GM23338 (cell line): ENCODE results near the gene MMP19. TPM values are rescaled to one million over a fixed set of nuclear protein-coding genes. Genes with fewer than 3 reads are reported as not detected.

ENCODE experiments used
- ATAC-seq: fragments of 200-7000 bp; cut with Tn5 transposase; 3 replicates; pipeline ENCODE4 v1.9.1; 2020
- DNase-seq: peaks from one replicate; pipeline ENCODE4 v3.0.0-alpha.2; 2015; ENCODE audit warnings: low spot score
- H2AFZ ChIP-seq: fragments of 200-600 bp; sonication (generic); 2 replicates; pipeline ENCODE4 v1.8.0; 2016; ENCODE audit warnings: antibody characterized with exemption, mild to moderate bottlenecking, moderate library complexity
- H3F3A ChIP-seq: fragments of 200-600 bp; sonication (generic); replicated peaks from 2 replicates; pipeline ENCODE4 v1.8.0; 2017; ENCODE audit warnings: antibody characterized with exemption, mixed run types, low read depth
- H3K27ac ChIP-seq: fragments of 200-600 bp; sonication (generic); 2 replicates; pipeline ENCODE4 v1.6.1; 2016; ENCODE audit warnings: low read depth
- H3K27me3 ChIP-seq: fragments of 200-600 bp; sonication (generic); 2 replicates; pipeline ENCODE4 v1.8.0; 2016; ENCODE audit warnings: mild to moderate bottlenecking, mixed run types, moderate library complexity; ENCODE audit not compliant: insufficient read depth
- H3K36me3 ChIP-seq: fragments of 200-600 bp; sonication (generic); 2 replicates; pipeline ENCODE4 v1.8.0; 2016; ENCODE audit warnings: mild to moderate bottlenecking; ENCODE audit not compliant: insufficient read depth
- H3K4me1 ChIP-seq: fragments of 200-600 bp; sonication (generic); 2 replicates; pipeline ENCODE4 v1.8.0; 2016; ENCODE audit warnings: mild to moderate bottlenecking, moderate library complexity; ENCODE audit not compliant: insufficient read depth
- H3K4me2 ChIP-seq: fragments of 200-600 bp; sonication (generic); 2 replicates; pipeline ENCODE4 v1.7.1; 2017; ENCODE audit warnings: mixed run types
- H3K4me3 ChIP-seq: fragments of 200-600 bp; sonication (generic); 2 replicates; pipeline ENCODE4 v1.6.1; 2016; ENCODE audit warnings: mixed run types
- H3K79me2 ChIP-seq: fragments of 200-600 bp; sonication (generic); replicated peaks from 2 replicates; pipeline ENCODE4 v1.8.0; 2017; ENCODE audit warnings: mild to moderate bottlenecking; ENCODE audit not compliant: insufficient read depth
- H3K9me2 ChIP-seq: fragments of 200-600 bp; sonication (generic); 2 replicates; pipeline ENCODE4 v1.8.0; 2017; ENCODE audit not compliant: insufficient read depth
- H4K20me1 ChIP-seq: fragments of 200-600 bp; sonication (generic); replicated peaks from 2 replicates; pipeline ENCODE4 v1.8.0; 2017; ENCODE audit warnings: mild to moderate bottlenecking; ENCODE audit not compliant: insufficient read depth
- H3K27ac Mint-ChIP-seq: 2 replicates; pipeline ENCODE4 v1.8.0; 2020; ENCODE audit warnings: inconsistent platforms, mild to moderate bottlenecking, moderate library complexity, mixed read lengths
- H3K27me3 Mint-ChIP-seq: 3 replicates; pipeline ENCODE4 v1.8.0; 2022; ENCODE audit warnings: low read depth, mild to moderate bottlenecking, moderate library complexity, mixed read lengths, inconsistent platforms; ENCODE audit not compliant: insufficient read depth, poor library complexity
- H3K36me3 Mint-ChIP-seq: 3 replicates; pipeline ENCODE4 v1.8.0; 2021; ENCODE audit warnings: low read depth, mild to moderate bottlenecking, inconsistent platforms, moderate library complexity, mixed read lengths
- H3K4me1 Mint-ChIP-seq: 3 replicates; pipeline ENCODE4 v1.8.0; 2020; ENCODE audit warnings: mild to moderate bottlenecking, inconsistent platforms, mixed read lengths
- H3K4me3 Mint-ChIP-seq: 3 replicates; pipeline ENCODE4 v1.8.0; 2021; ENCODE audit warnings: moderate library complexity, mild to moderate bottlenecking, inconsistent platforms, mixed read lengths
- H3K9me3 Mint-ChIP-seq: 3 replicates; pipeline ENCODE4 v1.8.0; 2020; ENCODE audit warnings: moderate library complexity, mild to moderate bottlenecking, inconsistent platforms, mixed read lengths
- CREB1 ChIP-seq: fragments of 250-450 bp; sonication (Bioruptor Pico); IDR thresholded peaks from 2 replicates; pipeline ENCODE4 v1.5.0; 2020; ENCODE audit warnings: low read depth, mild to moderate bottlenecking, moderate library complexity
- EZH2 ChIP-seq: fragments of 200-600 bp; sonication (generic); IDR thresholded peaks from one replicate; pipeline ENCODE4 v1.8.0; 2017; ENCODE audit warnings: antibody characterized with exemption, mild to moderate bottlenecking, low read depth; ENCODE audit not compliant: unreplicated experiment
- EZH2phosphoT487 ChIP-seq: fragments of 200-600 bp; sonication (generic); IDR thresholded peaks from one replicate; pipeline ENCODE4 v1.8.1; 2018; ENCODE audit warnings: antibody characterized with exemption; ENCODE audit not compliant: unreplicated experiment
- JUNB ChIP-seq: IDR thresholded peaks from one replicate; pipeline ENCODE4 v1.6.1; 2016; ENCODE audit warnings: antibody characterized with exemption; ENCODE audit not compliant: unreplicated experiment
- NANOG ChIP-seq: IDR thresholded peaks from 2 replicates; pipeline ENCODE4 v1.6.1; 2016; ENCODE audit warnings: antibody characterized with exemption, borderline replicate concordance
- POLR2AphosphoS5 ChIP-seq: IDR thresholded peaks from 2 replicates; pipeline ENCODE4 v1.6.1; 2016; ENCODE audit warnings: antibody characterized with exemption, low read depth
- ZNF114 ChIP-seq: fragments of 250-450 bp; sonication (Bioruptor Pico); IDR thresholded peaks from 2 replicates; pipeline ENCODE4 v1.5.0; 2020; ENCODE audit warnings: mild to moderate bottlenecking, moderate library complexity
- polyA plus RNA-seq: library from polyadenylated mRNA; unstranded; fragments of >200 nt; fragmentation: Nextera tagmentation; extraction: Ambion mirVana; gene quantifications from 2 replicates; pipeline ENCODE4 v1.2.1, GENCODE V29; 2016
- total RNA-seq: library from RNA; depleted of rRNA; stranded (reverse); fragments of >200 nt; shearing (Covaris generic); gene quantifications from 2 replicates; pipeline ENCODE4 v1.2.3, GENCODE V29; 2014
- TF ChIP-seq, protein P1 (sequence below): IDR thresholded peaks from 2 replicates; pipeline ENCODE4 v1.6.1; 2016; ENCODE audit warnings: antibody characterized with exemption
- TF ChIP-seq, protein P2 (sequence below), 2 experiments: fragments of 200-600 bp in 1 of 2; sonication (generic) in 1 of 2; conservative IDR thresholded peaks; 2 replicates each; pipeline versions ENCODE4 v1.5.1 to v1.6.1; 2016 to 2017; ENCODE audit warnings: antibody characterized with exemption in 2 of 2, low read depth in 2 of 2, mild to moderate bottlenecking in 2 of 2, moderate library complexity in 1 of 2
- TF ChIP-seq, protein P3 (sequence below): fragments of 250-450 bp; sonication (Bioruptor Pico); IDR thresholded peaks from 2 replicates; pipeline ENCODE4 v1.5.0; 2020; ENCODE audit warnings: mild to moderate bottlenecking, moderate library complexity

The MMP19 gene
- total and polyA plus RNA-seq, 2 experiments from 2014 or later, result 1.4 to 1.5 TPM

DNA sequence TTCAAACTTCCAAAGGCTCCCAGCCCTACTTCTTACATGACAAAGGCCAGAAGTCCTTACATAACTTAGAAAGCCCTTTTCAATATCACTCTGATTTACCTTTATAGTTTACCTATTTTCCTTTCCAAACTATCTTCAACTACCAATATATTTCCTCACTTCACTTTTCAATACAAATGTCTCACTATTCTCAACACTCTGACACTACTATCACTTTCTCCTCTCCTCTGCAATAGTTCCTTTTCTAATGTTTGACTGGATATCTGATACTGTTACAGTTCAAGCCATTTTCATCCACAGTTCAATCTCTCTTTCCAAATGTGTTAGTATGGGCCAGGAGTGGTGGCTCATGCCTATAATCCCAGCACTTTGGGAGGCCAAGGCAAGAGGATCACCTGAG is 28.5 kb downstream of the MMP19 start:
- Mint-ChIP-seq H3K9me3 (no peaks in the 10 kb centered on the region), H3K27me3 (peaks cover 2% of the 10 kb centered on the region), H3K4me1 (peaks cover 39% of the 10 kb centered on the region), H3K36me3 (peaks cover 24% of the 10 kb centered on the region), H3K27ac (peak overlapping the region; percentile 66; the same call in 1 of the 2 replicates), H3K4me3 (peak overlapping the region; percentile 41)
- DNase-seq (peak; percentile 72), ATAC-seq (no peak)
- Histone ChIP-seq H3K27me3 (no peaks in the 10 kb centered on the region), H3F3A (peaks cover 6% of the 10 kb centered on the region; the same call in 1 of the 2 replicates), H3K79me2 (peaks cover 92% of the 10 kb centered on the region), H3K9me2 (no peaks in the 10 kb centered on the region), H3K36me3 (peaks cover 3% of the 10 kb centered on the region; the same call in 1 of the 2 replicates), H3K4me1 (peaks cover 50% of the 10 kb centered on the region), H4K20me1 (peaks cover 55% of the 10 kb centered on the region), H3K4me3 (peak overlapping the region; percentile 28), H2AFZ (no peak overlapping the region), H3K27ac (peak overlapping the region; percentile 78; the same call in 1 of the 2 replicates), H3K4me2 (peak overlapping the region; percentile 69)
- TF ChIP-seq POLR2AphosphoS5 (no peak), EZH2 (no peak), EZH2phosphoT487 (no peak), CREB1 (no peak)
- TF ChIP-seq, protein P1, sequence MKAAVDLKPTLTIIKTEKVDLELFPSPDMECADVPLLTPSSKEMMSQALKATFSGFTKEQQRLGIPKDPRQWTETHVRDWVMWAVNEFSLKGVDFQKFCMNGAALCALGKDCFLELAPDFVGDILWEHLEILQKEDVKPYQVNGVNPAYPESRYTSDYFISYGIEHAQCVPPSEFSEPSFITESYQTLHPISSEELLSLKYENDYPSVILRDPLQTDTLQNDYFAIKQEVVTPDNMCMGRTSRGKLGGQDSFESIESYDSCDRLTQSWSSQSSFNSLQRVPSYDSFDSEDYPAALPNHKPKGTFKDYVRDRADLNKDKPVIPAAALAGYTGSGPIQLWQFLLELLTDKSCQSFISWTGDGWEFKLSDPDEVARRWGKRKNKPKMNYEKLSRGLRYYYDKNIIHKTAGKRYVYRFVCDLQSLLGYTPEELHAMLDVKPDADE, result no peak
- TF ChIP-seq, protein P2, sequence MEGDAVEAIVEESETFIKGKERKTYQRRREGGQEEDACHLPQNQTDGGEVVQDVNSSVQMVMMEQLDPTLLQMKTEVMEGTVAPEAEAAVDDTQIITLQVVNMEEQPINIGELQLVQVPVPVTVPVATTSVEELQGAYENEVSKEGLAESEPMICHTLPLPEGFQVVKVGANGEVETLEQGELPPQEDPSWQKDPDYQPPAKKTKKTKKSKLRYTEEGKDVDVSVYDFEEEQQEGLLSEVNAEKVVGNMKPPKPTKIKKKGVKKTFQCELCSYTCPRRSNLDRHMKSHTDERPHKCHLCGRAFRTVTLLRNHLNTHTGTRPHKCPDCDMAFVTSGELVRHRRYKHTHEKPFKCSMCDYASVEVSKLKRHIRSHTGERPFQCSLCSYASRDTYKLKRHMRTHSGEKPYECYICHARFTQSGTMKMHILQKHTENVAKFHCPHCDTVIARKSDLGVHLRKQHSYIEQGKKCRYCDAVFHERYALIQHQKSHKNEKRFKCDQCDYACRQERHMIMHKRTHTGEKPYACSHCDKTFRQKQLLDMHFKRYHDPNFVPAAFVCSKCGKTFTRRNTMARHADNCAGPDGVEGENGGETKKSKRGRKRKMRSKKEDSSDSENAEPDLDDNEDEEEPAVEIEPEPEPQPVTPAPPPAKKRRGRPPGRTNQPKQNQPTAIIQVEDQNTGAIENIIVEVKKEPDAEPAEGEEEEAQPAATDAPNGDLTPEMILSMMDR (conservative IDR thresholded peaks at IDR 0.05; ENCODE audit: low read depth in 2 of 2), result no peak

DNA sequence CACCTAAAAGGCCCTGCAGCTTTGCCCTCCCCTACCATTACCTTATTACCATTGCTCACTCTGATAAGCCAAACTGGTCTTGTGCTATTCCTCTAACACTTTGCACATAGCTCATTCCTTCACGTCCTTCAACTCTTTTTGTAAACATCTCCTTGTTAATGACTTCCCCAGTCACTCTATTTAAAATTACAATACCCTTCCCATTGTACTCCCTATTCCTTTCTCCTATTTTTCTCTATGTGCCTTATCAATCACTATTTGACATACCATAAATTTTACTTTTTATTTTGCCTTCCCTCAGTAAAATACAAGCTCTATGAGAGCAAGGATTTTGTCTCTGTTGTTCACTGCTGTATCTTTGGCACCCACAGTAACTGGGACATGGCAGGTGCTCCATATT is 30.6 kb downstream of the MMP19 start:
- Mint-ChIP-seq H3K27me3 (peaks cover 2% of the 10 kb centered on the region), H3K27ac (peak overlapping the region; percentile 1; the same call in 1 of the 2 replicates), H3K36me3 (peaks cover 34% of the 10 kb centered on the region), H3K4me1 (peaks cover 32% of the 10 kb centered on the region), H3K4me3 (peak overlapping the region; percentile 2; the same call in 1 of the 3 replicates), H3K9me3 (no peaks in the 10 kb centered on the region)
- TF ChIP-seq JUNB (no peak), EZH2 (no peak), NANOG (no peak), CREB1 (no peak), ZNF114 (CRISPR knock-in tag) (no peak), POLR2AphosphoS5 (no peak)
- TF ChIP-seq, protein P3, sequence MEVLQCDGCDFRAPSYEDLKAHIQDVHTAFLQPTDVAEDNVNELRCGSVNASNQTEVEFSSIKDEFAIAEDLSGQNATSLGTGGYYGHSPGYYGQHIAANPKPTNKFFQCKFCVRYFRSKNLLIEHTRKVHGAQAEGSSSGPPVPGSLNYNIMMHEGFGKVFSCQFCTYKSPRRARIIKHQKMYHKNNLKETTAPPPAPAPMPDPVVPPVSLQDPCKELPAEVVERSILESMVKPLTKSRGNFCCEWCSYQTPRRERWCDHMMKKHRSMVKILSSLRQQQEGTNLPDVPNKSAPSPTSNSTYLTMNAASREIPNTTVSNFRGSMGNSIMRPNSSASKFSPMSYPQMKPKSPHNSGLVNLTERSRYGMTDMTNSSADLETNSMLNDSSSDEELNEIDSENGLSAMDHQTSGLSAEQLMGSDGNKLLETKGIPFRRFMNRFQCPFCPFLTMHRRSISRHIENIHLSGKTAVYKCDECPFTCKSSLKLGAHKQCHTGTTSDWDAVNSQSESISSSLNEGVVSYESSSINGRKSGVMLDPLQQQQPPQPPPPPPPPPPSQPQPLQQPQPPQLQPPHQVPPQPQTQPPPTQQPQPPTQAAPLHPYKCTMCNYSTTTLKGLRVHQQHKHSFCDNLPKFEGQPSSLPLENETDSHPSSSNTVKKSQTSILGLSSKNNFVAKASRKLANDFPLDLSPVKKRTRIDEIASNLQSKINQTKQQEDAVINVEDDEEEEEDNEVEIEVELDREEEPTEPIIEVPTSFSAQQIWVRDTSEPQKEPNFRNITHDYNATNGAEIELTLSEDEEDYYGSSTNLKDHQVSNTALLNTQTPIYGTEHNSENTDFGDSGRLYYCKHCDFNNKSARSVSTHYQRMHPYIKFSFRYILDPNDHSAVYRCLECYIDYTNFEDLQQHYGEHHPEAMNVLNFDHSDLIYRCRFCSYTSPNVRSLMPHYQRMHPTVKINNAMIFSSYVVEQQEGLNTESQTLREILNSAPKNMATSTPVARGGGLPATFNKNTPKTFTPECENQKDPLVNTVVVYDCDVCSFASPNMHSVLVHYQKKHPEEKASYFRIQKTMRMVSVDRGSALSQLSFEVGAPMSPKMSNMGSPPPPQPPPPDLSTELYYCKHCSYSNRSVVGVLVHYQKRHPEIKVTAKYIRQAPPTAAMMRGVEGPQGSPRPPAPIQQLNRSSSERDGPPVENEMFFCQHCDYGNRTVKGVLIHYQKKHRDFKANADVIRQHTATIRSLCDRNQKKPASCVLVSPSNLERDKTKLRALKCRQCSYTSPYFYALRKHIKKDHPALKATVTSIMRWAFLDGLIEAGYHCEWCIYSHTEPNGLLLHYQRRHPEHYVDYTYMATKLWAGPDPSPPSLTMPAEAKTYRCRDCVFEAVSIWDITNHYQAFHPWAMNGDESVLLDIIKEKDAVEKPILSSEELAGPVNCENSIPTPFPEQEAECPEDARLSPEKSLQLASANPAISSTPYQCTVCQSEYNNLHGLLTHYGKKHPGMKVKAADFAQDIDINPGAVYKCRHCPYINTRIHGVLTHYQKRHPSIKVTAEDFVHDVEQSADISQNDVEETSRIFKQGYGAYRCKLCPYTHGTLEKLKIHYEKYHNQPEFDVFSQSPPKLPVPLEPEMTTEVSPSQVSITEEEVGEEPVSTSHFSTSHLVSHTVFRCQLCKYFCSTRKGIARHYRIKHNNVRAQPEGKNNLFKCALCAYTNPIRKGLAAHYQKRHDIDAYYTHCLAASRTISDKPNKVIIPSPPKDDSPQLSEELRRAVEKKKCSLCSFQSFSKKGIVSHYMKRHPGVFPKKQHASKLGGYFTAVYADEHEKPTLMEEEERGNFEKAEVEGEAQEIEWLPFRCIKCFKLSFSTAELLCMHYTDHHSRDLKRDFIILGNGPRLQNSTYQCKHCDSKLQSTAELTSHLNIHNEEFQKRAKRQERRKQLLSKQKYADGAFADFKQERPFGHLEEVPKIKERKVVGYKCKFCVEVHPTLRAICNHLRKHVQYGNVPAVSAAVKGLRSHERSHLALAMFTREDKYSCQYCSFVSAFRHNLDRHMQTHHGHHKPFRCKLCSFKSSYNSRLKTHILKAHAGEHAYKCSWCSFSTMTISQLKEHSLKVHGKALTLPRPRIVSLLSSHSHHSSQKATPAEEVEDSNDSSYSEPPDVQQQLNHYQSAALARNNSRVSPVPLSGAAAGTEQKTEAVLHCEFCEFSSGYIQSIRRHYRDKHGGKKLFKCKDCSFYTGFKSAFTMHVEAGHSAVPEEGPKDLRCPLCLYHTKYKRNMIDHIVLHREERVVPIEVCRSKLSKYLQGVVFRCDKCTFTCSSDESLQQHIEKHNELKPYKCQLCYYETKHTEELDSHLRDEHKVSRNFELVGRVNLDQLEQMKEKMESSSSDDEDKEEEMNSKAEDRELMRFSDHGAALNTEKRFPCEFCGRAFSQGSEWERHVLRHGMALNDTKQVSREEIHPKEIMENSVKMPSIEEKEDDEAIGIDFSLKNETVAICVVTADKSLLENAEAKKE (CRISPR knock-in tag), result no peak
- TF ChIP-seq, protein P1, result no peak
- no peak overlapping the region for H2AFZ ChIP-seq
- no peaks in the 10 kb centered on the region for H3K27me3 ChIP-seq
- H3K4me3 ChIP-seq, result peak overlapping the region; percentile 19
- H3K4me2 ChIP-seq, result peak overlapping the region; percentile 46
- H3K36me3 ChIP-seq, result peaks cover 9% of the 10 kb centered on the region; the same call in 1 of the 2 replicates
- H3K27ac ChIP-seq, result peak overlapping the region; percentile 80; the same call in 1 of the 2 replicates
- no peak for DNase-seq
- H3K9me2 ChIP-seq, result no peaks in the 10 kb centered on the region
- peaks cover 64% of the 10 kb centered on the region for H4K20me1 ChIP-seq
- ATAC-seq, result no peak; the same call in 2 of the 3 replicates
- peaks cover 3% of the 10 kb centered on the region; the same call in 1 of the 2 replicates for H3F3A ChIP-seq
- H3K4me1 ChIP-seq, result peaks cover 43% of the 10 kb centered on the region
- peaks cover 100% of the 10 kb centered on the region for H3K79me2 ChIP-seq
